HG03066 (cell line): ENCODE data around the gene GREB1L.
"Not testable (repeated sequence)": the region's sequence is repeated elsewhere in the genome, so short reads cannot be mapped to it uniquely, and the experiment has no call there.

Experiments used
- ATAC-seq: cut with Tn5 transposase; IDR thresholded peaks from one replicate; pipeline ENCODE4 v1.9.1; 2021; ENCODE audit warnings: low read depth; ENCODE audit not compliant: unreplicated experiment

The GREB1L gene

DNA sequence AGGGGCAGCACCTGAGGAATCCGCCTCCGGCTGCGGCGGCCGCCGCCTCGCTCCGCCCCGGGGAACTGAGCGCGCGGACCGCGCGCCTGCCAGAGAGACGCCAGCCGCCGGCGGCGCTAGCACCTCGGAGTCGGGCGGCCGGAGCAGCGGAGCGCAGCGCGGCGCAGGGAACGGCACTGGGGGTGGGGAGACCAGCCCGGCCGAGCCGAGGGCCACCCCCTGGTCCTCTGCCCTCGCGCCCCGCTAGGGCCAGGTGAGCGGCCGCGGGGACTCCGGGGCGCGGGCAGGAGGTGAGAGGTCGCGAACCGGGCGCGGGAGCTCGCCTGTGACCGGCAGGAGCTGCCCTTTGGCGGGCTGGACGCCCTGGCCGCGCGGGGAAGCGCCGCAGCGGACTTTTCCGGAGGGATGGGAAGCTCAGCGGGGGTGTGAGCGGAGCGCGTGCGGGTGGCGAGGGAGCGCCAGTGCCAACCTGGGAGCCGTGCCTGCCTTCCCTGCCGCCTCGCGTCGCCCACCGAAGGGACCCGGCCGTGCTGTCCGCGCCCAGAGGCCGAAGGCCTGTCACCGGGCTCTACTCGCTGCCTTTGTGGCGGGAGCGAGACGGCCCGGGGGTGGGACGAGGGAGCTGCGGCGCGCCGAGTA is at the start of gene GREB1L:
GREB1L (plus strand) TSS at position 92 of the 639 bp plus-strand sequence. CDS start 141,287 bp downstream, outside the sequence.
- no peak for ATAC-seq

GRCh38 chr18:21192308-21192624 is 49.8 kb upstream of the GREB1L start:
- ATAC-seq = no peak

- no peak for ATAC-seq
Measured at GRCh38 chr18:21194871-21195771, 46.9 kb upstream of the GREB1L start.

GRCh38 chr18:21196426-21196825 is 45.6 kb upstream of the GREB1L start:
- no peak for ATAC-seq

DNA sequence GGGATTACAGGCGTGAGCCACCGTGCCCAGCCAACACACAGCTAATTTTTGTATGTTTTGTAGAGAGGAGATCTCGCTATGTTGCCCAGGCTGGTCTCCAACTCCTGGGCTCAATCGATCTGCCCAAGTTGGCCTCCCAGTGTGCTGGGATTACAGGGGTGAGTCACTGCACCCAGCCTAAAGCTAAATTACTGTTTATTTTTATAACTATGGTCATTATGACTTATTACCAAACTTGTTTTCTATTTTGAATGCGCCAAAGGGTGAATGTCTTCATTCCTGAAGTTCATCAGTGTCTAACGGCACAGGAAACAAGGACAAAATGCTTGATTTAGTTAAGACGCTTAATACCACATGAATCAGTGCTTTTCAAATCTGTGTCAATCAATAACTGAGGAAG is 38.9 kb upstream of the GREB1L start:
- ATAC-seq = no peak

- no peak for ATAC-seq
Measured at GRCh38 chr18:21203542-21204241, 38.3 kb upstream of the GREB1L start.

GRCh38 chr18:21205695-21206094 is 36.3 kb upstream of the GREB1L start:
- ATAC-seq = no peak

GRCh38 chr18:21210278-21210677 is 31.8 kb upstream of the GREB1L start:
- no peak for ATAC-seq

DNA sequence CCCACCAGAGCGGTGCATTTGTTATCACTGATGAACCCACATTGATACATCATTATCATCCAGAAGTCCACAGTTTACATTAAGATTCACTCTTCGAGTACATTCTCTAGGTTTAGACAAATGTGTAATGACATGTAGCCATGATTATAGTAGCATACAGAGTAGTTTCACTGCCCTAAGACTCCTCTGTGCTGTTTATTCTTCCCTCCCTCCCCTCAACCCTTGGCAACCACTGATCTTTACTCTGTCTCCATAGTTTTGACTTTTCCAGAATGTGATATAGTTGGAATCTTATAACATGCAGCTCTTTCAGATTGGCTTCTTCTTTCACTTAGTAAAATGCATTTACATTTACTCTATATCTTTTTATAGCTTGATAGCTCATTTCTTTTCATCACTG is 31.2 kb upstream of the GREB1L start:
- ATAC-seq = no peak

DNA sequence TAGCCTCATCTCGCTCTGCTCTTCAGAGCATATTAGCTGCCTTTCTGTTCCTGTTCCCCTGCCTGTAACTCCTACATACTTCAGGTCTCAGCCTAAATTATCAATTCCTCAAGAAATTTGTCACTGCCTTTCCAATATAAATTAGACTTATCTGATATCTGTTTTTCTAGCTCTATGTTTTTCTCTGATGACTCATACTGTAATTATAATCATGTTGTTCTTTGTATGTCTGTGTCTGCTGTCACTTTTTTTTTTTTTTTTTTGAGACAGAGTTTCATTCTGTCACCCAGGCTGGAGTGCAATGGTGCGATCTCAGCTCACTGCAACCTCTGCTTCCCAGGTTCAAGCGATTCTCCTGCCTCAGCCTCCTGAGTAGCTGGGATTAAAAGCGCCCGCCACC is 27.6 kb upstream of the GREB1L start:
- ATAC-seq = not testable (repeated sequence)

GRCh38 chr18:21215490-21215889 is 26.5 kb upstream of the GREB1L start:
- no peak for ATAC-seq

DNA sequence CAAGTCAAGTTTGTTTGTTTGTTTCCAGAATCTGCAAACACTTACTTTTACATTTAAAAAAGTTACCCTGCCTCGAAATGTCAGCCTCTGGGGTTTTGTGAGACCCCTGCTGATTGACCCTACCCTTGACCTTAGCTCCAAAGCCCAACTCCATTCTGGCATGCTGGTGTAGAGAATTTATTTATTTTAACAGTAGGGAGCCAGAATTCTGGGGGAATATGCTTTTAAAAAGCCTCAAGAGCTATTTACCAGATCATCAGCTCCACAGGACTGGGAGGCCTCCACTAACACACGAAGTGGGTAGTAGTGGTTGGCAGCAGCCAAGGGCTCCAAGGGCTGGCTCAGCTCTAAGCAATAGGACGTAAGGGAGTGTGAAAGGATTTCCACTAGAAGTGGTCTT is 23.2 kb upstream of the GREB1L start:
- ATAC-seq = no peak

DNA sequence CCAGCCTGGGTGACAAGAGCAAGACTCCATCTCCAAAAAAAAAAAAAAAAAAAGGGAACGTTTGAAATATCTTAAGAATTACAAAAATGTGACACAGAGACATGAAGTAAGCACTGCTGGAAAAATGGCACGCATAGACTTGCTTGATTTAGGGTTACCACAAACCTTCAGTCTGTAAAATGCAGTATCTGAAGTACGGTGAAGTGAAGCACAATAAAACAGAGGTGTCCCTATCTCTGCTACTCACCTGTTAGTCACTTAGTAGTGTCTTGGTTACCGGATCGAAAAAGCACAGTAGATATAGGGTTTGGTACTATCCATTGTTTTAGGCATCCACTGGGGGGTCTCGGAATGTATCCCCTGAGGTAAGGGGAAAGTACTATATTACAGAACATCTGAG is 11.6 kb upstream of the GREB1L start:
- ATAC-seq = no peak

GRCh38 chr18:21241301-21242048 is 557 bp upstream of the GREB1L start:
- ATAC-seq = no peak

- ATAC-seq = no peak
Measured at GRCh38 chr18:21242780-21243401, 859 bp downstream of the GREB1L start.

DNA sequence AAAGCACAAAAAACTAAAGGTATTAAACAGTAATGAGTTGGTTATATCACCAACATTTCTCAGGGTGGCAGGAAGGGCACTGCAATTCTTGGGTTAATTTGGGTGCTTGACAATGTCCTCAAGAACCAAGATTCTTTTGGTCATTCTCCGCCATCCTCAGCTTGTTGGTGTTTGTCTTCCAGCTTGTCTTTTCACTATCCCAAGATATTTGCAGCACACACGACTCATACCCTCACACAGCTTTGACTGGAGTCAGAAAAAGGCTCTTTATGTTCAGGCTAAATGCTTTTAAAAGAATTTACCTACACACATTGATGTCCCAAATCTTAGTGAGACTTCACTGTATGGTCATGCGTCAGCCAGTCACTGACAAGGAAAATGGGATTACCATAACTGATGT is 12.5 kb downstream of the GREB1L start:
- no peak for ATAC-seq

DNA sequence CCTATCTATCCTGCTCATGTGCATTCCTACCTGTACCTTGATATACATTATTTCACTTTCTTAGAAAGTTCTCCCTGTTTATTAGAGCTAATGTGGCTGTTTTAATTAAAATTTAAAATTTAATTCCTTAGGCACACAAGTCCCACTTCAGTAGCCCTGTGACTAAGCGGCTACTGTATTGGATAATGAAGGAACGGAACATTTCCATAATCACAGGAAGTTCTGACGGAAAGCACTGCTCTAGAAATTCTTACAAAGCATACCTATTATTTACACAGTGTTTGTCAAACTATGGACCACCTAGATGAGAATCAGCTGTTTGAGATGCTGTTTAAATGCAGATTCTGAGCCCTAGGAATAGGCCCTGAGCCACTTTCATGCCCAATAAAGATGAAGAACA is 13.2 kb downstream of the GREB1L start:
- ATAC-seq = no peak

- ATAC-seq = no peak
Measured at GRCh38 chr18:21257386-21257785, 15.4 kb downstream of the GREB1L start.

DNA sequence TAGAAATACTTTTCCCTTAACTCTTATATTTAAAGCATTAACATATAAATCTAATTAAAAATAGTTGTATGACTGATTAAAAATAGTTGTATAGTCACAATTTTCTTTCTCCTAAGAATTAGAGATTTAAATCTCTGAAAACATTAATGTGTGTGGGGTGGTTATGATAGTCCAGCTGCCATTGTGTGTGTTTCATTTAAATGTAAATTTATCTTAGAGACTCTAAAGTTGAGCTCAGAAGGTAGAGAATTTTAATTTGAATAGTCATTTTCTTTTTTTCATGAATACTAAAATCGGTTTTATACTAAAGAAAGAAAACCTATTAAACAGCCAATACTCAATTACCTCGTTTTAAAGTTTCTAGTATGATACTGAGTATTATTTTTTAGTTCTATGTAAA is 18.6 kb downstream of the GREB1L start:
- no peak for ATAC-seq

GRCh38 chr18:21261352-21261751 is 19.3 kb downstream of the GREB1L start:
- ATAC-seq = no peak
